GM21786 (cell line): ENCODE results near the gene PCGF3.

Experiments used
- ATAC-seq: cut with Tn5 transposase; IDR thresholded peaks from one replicate; pipeline ENCODE4 v1.9.1; 2021; ENCODE audit not compliant: unreplicated experiment

The PCGF3 gene, protein sequence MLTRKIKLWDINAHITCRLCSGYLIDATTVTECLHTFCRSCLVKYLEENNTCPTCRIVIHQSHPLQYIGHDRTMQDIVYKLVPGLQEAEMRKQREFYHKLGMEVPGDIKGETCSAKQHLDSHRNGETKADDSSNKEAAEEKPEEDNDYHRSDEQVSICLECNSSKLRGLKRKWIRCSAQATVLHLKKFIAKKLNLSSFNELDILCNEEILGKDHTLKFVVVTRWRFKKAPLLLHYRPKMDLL

DNA sequence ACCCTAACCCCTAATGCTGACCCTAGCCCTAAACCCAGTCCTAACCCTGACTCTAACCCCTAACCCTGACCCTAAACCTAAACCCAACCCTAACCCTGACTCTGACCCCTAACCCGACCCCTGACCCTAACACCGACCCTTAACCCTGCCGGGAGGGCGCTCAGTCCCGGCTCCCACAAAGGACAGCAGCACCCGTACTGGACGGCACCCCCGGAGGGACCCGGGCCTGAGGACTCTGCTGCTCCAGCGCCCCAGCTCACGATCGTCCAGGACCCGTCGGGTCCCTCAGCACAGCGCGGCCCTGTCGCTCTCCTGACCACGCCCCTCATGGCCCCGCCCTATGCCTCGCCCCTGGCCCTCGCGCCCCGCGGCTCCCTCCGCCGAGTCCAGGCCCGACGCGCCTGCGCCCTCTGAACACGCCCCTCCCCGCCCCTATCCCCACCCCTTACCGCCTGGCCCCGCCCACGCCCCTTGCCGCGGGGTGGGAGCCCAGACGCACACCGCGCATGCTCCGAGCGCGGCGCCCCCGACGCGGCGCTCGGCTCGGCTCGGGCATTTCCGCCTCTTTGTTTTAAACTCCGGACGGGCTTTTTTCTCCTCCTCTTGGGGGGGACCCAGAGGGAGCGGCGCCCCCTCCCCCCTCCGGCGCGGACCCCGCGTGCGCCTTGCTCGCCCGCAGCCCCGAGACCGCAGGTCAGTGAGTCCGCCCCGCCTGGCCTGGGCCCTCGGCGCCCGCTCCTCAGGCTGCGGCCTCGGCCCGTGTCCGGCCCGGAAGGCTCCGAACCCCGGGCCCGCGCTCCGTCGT, at the start of gene PCGF3:
Gene PCGF3 (plus strand): TSS at position 555 of the 805 bp plus-strand sequence. CDS start 27,849 bp downstream, outside the sequence.
- peak; percentile 92 for ATAC-seq

DNA sequence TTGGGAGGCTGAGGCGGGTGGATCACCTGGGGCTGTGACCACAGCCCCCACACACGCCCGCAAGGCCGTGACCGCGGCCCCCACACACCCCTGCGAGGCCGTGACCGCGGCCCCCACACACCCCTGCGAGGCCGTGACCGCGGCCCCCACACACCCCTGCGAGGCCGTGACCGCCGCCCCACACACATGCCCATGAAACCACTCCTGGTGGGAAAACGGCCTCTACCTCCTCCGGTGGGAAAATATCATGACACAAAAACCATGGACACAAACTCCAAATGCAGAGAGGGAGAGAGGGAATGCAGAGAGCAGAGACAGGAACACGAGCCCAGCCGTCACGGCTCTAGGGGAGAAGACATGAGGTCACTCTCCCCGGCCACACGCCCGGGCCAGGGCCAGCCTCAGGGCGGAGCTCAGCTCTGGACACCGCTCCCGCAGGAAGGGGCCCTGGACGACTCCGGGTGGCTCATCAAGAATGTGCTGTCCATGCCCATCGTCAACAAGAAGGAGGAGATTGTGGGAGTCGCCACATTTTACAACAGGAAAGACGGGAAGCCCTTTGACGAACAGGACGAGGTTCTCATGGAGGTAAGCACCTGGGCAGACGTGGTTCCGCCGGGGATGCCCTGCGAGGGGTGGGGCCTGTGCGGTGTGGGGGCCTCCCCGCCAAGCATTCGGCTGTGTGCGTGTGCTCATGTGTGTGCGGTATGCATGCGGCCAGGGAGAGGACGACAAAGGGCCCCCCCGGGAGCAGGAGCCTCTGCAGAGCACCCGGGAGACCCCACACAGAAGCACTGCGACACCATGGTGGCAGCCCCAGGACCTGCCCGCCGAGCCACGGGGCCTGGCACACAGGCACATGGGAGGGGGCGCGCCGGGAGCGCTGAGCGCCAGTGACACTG, 48.9 kb upstream of the PCGF3 start:
- ATAC-seq = no peak

DNA sequence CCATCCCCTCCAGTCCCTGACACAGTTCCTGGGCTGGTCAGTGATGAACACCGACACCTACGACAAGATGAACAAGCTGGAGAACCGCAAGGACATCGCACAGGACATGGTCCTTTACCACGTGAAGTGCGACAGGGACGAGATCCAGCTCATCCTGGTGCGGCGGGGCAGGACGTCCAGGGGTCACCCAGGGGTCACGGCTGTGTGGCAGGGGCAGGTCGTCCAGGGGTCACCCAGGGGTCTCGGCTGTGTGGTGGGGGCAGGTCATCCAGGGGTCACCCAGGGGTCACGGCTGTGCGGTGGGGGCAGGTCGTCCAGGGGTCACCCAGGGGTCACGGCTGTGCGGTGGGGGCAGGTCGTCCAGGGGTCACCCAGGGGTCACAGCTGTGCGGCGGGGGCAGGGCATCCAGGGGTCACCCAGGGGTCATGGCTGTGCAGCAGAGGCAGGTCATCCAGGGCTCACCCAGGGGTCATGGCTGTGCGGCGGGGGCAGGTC, 48.2 kb upstream of the PCGF3 start:
- ATAC-seq = no peak

DNA sequence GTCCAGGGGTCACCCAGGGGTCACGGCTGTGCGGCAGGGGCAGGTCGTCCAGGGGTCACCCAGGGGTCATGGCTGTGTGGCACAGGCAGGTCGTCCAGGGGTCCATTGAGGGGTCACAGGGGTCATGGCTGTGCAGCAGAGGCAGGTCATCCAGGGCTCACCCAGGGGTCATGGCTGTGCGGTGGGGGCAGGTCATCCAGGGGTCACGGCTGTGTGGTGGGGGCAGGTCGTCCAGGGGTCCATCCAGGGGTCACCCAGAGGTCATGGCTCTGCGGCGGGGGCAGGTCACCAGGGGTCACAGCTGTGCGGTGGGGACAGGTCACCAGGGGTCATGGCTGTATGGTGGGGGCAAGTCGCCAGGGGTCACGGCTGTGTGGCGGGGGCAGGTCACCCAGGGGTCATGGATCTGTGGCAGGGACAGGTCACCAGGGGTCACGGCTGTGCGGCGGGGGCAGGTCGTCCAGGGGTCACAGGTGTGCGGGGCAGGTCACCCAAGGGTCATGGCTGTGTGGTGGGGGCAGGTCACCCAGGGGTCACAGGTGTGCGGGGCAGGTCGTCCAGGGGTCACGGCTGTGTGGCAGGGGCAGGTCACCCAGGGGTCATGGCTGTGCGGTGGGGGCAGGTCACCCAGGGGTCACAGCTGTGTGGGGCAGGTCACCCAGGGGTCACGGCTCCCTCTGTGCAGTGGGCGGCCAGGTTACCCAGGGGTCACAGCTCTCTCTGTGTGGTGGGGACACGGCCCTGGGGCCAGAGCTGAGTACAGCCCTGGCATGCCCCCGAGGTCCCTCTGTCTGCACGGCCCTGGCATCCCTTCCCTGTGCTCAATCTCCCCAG, 47.6 kb upstream of the PCGF3 start:
- no peak for ATAC-seq

- ATAC-seq = no peak
Measured at GRCh38 chr4:658681-659667, 46.7 kb upstream of the PCGF3 start.

DNA sequence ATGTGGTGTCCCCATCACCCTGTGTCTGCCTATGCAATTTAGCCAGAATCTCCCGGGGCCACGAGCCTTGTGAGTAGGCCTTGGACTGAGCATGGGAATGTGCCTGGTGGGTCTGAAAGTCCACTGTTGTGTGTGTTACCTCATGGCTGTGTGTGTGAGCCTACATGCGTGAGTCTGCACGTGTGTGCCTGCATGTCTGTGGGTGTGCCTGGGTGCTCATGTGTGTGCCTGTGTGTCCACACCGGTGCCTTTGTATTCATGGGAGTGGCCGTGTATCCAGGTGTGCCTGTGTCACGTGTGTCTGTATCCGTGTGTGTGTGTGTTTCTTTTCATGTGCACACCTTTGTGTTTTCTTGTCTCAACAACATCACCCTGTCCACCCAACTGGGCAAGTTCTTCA, 45.8 kb upstream of the PCGF3 start:
- ATAC-seq = no peak

DNA sequence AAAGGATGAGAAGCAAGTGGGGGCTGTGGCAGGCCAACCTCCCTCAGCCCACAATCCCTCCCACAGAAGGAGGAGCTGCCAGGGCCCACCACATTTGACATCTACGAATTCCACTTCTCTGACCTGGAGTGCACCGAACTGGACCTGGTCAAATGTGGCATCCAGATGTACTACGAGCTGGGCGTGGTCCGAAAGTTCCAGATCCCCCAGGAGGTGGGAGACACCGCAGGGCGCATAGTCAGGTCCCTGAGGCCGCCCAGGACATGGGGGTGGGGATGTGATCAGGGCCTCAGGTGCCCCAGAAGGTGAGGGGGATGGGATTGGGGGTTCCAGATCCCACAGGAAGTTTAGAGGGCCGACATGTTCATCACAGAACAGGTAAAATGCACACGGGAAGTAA, 45.2 kb upstream of the PCGF3 start:
- no peak for ATAC-seq

GRCh38 chr4:661231-661630, 44.4 kb upstream of the PCGF3 start:
- no peak for ATAC-seq

GRCh38 chr4:661881-662761, 43.5 kb upstream of the PCGF3 start:
- ATAC-seq = no peak

DNA sequence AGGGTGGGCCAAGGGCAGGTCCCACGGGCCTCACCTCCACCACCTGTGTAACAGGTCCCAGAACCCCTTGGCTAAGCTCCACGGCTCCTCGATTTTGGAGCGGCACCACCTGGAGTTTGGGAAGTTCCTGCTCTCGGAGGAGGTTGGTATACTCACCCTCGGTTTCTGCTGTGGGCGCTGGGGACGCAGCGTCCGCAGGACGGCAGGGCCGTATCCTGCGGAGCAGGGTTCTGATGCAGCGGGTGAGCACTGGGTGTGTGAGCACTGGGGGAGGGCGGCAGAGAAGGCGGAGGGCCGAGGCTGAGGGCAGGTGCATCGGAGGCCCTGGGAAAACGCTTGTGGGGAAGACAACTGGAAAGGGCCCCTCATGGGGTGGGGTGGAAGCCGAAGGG, 42.6 kb upstream of the PCGF3 start:
- ATAC-seq = no peak

DNA sequence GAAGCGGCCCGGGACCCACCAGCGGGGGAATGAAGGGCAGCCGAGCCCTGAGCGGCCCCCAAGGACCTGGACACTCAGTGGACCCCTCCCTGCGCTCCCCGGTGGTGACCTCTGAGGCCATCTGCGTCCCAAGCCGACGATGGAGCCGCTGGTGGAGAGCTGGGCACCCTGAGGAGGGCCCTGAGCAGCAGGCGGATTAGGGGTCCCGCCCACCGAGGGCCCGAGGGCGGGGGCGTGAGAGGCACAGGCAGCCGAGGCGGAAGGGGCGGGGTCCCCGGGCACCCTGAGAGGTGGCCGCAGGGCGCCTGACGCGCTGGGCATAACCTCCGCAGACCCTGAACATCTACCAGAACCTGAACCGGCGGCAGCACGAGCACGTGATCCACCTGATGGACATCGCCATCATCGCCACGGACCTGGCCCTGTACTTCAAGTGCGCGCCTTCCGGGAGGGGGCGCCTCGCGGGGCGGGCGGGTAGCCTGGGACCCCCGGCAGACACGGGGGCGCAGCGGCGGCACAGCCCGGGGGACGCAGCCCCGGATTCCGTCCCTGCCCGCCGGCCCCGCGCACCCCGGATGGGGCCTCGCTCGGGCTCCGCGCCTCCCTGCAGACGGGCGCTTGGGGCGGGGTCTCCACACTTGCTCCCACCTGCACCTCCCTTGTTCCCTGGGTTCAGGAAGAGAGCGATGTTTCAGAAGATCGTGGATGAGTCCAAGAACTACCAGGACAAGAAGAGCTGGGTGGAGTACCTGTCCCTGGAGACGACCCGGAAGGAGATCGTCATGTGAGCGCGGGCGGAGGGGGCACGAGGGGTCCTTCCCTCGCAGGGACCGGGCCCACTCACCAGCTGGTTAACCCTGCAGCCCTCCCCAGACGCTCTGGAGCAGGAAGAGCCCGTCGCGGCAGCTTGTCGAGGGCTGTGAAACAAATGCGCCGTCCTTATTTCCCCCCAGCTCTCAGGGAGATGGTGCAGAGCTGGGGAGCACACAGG, 41.9 kb upstream of the PCGF3 start:
- peak; percentile 64 for ATAC-seq

DNA sequence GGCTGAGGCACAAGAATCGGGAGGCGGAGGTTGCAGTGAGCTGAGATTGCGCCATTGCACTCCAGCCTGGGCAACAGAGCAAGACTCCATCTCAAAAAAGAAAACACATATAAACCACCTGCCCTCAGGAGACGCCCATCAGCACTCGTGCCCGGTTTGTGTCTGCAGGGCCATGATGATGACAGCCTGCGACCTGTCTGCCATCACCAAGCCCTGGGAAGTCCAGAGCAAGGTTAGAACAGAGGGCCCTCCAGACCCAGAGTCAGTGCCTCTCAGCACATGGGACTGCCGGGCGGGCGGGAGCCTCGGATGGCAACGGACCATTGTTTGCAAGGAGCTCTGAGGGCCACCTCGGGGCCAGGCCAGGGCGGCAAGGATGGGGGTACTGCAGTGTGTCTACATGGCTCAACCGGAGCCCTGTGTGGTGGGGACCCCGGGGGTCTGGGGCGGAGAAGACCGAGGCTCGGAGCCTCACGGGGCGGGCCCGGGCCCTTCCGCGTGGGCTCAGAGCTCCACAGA, 40.9 kb upstream of the PCGF3 start:
- ATAC-seq = no peak

DNA sequence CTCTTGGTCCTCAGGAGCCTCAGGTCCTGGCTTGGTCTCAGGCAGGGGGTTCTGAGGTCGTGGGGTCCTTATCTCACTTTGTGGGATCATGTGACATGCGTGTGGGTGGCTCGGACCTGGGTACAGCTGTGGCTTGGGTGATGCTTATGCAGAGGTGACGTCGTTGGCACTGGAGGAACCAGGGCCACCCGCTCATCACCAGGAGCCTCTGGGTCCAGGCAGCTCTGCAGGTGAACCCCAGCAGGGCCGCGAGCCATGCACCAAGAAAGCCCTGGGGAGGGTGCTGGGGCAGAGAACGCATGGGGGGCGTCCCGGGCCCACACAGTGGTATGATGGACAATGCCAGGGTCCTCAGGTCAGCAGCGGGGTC, 40.3 kb upstream of the PCGF3 start:
- ATAC-seq = no peak

GRCh38 chr4:665751-666435, 39.7 kb upstream of the PCGF3 start:
- no peak for ATAC-seq

GRCh38 chr4:666436-666810, 39.2 kb upstream of the PCGF3 start:
- ATAC-seq = no peak

DNA sequence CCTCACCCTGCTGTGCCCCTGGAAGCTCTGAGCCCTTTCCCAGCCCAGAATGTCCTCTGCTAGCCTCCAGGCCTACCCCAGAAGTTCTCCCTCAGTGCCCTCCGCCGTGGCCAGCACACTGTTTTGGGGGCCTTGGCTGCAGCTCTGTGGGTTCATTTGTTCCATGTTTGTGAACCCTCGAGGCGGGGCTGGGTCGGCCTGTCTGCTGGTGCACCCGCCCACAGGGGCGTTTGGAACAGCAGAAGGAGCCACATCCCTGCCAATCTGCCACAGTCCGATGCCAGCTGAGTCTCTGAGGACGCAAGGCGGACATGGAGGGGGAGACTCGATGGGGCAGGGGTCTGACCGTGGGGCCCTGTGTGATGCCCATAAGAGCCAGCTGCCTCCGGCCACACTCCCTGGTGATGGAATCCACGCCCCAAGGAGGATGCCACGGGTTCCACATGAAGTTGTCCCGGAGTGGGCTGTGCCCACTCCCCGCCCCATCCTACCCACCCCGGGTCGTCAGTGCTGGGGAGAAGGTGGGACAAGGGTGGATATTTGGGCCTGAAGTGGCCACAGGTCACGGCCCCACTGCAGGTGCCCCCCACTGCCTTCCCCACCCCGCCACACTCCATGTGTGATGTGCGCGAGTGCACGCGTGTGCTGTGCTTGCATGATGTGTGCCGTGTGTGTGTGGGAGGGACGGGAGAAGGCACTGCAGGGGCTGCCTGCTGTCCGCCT, 38.6 kb upstream of the PCGF3 start:
- no peak for ATAC-seq
